Psoas muscle (tissue), 8 donors: ENCODE measurements around the gene ZNF700. TPM values are rescaled to one million over a fixed set of nuclear protein-coding genes. Genes with fewer than 3 reads are reported as not detected.
A peak's percentile ranks its signal among the peaks of the same experiment; 100 is the strongest.
"Not testable (repeated sequence)": the region's sequence is repeated elsewhere in the genome, so short reads cannot be mapped to it uniquely, and the experiment has no call there.

Source experiments
- ATAC-seq, 4 donors: fragments of 200-7000 bp; cut with Tn5 transposase; one replicate each; pipeline ENCODE4 v1.9.1; 2020; ENCODE audit warnings: moderate library complexity in 3 of 4, mild to moderate bottlenecking in 2 of 4
- DNase-seq, 2 donors: peaks; one replicate each; pipeline ENCODE4 v3.0.0-alpha.2; 2020
- H3K27ac ChIP-seq: fragments of 200-600 bp; one replicate; pipeline ENCODE4 v1.8.0; 2022
- H3K27me3 ChIP-seq, 3 donors: fragments of 200-600 bp in 1 of 3; one replicate each; pipeline versions ENCODE4 v1.6.1 to v1.8.0; 2013 to 2022; ENCODE audit warnings: low read length in 2 of 3, mild to moderate bottlenecking in 2 of 3, moderate library complexity in 1 of 3; ENCODE audit not compliant: insufficient read depth in 3 of 3
- H3K36me3 ChIP-seq, 2 donors: fragments of 200-600 bp in 1 of 2; one replicate each; pipeline versions ENCODE4 v1.6.1 to v1.8.0; 2013 to 2022; ENCODE audit warnings: low read depth in 1 of 2, mild to moderate bottlenecking in 1 of 2, moderate library complexity in 1 of 2; ENCODE audit not compliant: insufficient read depth in 1 of 2
- H3K4me1 ChIP-seq: fragments of 200-600 bp; one replicate; pipeline ENCODE4 v1.8.0; 2022
- H3K4me3 ChIP-seq: fragments of 200-600 bp; one replicate; pipeline ENCODE4 v1.8.0; 2022; ENCODE audit warnings: mild to moderate bottlenecking
- H3K9me3 ChIP-seq: fragments of 200-600 bp; one replicate; pipeline ENCODE4 v1.8.0; 2022
- WGBS, 3 donors: extraction: QIAGEN DNeasy Blood & Tissue Kit; methylation state at CpG; one replicate each; pipeline versions ENCODE4 v1.1.6 to v1.1.7; 2013; 5-methylcytosine and 5-hydroxymethylcytosine counted together
- intact Hi-C, 2 donors: fragments of 100-400 bp; cut with DNase I; formaldehyde crosslinking; loops; one replicate each; pipeline versions ENCODE4 v1.11.0 to v1.14.2; 2022
- polyA plus RNA-seq, 3 donors: library from polyadenylated mRNA; stranded (reverse); fragments of 200-250 nt; gene quantifications; one replicate each; pipeline ENCODE4 v1.2.3, GENCODE V29; 2013
- total RNA-seq, 4 donors: library from RNA; stranded (reverse); fragmentation: NEBNext Ultra II Directional in 2 of 4; extraction: Animal tissue kit (Norgen Biotek cat#: 25700) in 2 of 4; gene quantifications; one replicate each; pipeline versions ENCODE4 v1.2.1 to v1.2.4, GENCODE V29; 2021 to 2023
- TF ChIP-seq, protein P1 (sequence below): fragments of 200-600 bp; IDR thresholded peaks from one replicate; pipeline ENCODE4 v1.8.0; 2022; ENCODE audit warnings: antibody characterized with exemption
- donor health status: healthy with polysubstance abuse.
- donor health status: DM: no; HTN: no; CAD: no; lungs with moderate emphysema.
- donor health status: Bipolar disorder and iron deficiency.
- donor health status: healthy.
- donor health status: DM: yes; HTN: yes; CAD: no.
- donor health status: DM: no; HTN: no; CAD: no.
- donor health status: DM: no; HTN: no; CAD: no.
- donor health status: DM: yes; HTN: yes; CAD: no.

ZNF700 gene
- total and polyA plus RNA-seq, 7 donors: 1.7 to 3.3 (median 3.0) TPM

DNA sequence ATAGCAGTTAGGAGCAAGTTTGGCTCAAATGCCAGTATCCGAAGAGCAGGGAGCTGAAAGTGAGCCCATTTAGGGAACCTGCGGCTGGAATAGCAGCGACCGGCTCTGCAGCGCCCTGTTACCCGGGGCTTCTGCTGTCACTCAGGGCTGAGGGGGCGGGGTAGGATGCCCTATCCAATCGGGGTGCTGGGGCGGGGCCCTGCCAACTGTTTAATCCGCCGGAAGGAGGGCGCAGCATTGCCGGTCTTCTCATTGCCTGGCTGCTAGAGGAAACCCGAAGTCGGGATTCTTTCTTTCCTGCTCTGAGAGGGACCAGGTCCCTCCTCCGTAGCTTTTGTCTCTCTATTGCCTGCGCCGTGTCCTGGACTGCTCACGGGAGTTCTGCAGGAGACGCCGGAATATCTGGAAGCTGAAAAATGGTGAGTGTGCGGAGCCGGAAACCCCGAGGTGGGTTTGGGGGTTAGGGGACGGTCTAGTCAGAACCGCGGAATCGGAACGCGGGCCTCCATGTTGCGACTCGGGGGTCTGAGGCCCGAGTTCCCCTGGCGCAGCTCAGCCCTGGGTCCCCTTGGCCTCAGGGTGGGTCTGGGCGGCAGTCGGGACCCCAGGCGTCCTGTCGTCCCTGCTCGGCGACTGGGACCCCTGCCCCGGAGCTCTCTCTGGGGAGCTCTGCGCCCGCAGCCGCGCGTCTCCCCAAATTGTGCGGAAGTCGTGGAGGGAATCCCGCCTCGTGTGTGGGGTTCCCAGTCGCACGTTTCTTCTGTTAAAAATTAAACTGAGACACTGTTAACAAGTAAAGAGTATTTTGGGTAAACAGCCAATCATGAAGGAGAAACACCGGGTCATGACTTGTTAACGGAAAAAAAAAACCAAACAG is 62.7 kb downstream of the ZNF700 start:
- Histone ChIP-seq H3K4me1 (no peaks in the 10 kb centered on the region), H3K9me3 (no peaks in the 10 kb centered on the region), H3K4me3 (peak overlapping the region; percentile 79), H3K27ac (peak overlapping the region; percentile 84), H3K27me3 (no peaks in the 10 kb centered on the region), H3K36me3 (peaks cover 0 to 6% of the 10 kb centered on the region in 2 donors)
- DNase-seq (peak; percentile 97), ATAC-seq (peak; percentile 98 to 99 (median 99))
- WGBS, 3 donors: 0 to 1% (median 1%) methylated on average over 53 to 54 of the region's 54 CpGs
- intact Hi-C loops: loop anchor here (2.0 to 5.0 kb wide), 5 partner anchors 23 to 191 kb away; partner anchors contain the start of genes ZNF491 (in 1 of the 2) and ZNF763 (in 1 of the 2)
- TF ChIP-seq, protein P1, sequence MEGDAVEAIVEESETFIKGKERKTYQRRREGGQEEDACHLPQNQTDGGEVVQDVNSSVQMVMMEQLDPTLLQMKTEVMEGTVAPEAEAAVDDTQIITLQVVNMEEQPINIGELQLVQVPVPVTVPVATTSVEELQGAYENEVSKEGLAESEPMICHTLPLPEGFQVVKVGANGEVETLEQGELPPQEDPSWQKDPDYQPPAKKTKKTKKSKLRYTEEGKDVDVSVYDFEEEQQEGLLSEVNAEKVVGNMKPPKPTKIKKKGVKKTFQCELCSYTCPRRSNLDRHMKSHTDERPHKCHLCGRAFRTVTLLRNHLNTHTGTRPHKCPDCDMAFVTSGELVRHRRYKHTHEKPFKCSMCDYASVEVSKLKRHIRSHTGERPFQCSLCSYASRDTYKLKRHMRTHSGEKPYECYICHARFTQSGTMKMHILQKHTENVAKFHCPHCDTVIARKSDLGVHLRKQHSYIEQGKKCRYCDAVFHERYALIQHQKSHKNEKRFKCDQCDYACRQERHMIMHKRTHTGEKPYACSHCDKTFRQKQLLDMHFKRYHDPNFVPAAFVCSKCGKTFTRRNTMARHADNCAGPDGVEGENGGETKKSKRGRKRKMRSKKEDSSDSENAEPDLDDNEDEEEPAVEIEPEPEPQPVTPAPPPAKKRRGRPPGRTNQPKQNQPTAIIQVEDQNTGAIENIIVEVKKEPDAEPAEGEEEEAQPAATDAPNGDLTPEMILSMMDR: no peak

DNA sequence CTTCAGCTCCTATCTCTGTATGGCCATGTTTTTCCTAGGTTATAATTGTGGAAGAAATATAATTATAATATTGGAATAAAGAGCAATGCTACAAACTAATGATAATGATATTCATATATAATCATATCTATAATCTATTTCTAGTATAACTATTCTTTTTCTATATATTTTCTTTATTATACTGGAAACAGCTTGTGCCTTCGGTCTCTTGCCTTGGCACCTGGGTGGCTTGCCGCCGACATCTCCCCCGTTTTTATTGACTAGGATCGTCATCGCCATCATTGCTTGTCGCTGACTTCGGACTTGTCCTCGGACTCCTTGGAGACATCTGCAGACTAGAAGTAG is 64.2 kb downstream of the ZNF700 start:
- no peak for ATAC-seq
- WGBS, 3 donors: 71 to 76% (median 71%) methylated on average over 9 of the region's 9 CpGs
- Histone ChIP-seq H3K4me1 (no peaks in the 10 kb centered on the region), H3K9me3 (no peaks in the 10 kb centered on the region), H3K4me3 (peak overlapping the region; percentile 79), H3K27ac (peak overlapping the region; percentile 84), H3K27me3 (no peaks in the 10 kb centered on the region), H3K36me3 (peaks cover 0 to 6% of the 10 kb centered on the region in 2 donors)
- TF ChIP-seq, protein P1: no peak
- intact Hi-C loops: loop anchor here (1.0 to 5.0 kb wide), 6 partner anchors 24 to 192 kb away; partner anchors contain the start of genes ZNF491 (in 1 of the 2) and ZNF763 (in 1 of the 2)
- no peak for DNase-seq

DNA sequence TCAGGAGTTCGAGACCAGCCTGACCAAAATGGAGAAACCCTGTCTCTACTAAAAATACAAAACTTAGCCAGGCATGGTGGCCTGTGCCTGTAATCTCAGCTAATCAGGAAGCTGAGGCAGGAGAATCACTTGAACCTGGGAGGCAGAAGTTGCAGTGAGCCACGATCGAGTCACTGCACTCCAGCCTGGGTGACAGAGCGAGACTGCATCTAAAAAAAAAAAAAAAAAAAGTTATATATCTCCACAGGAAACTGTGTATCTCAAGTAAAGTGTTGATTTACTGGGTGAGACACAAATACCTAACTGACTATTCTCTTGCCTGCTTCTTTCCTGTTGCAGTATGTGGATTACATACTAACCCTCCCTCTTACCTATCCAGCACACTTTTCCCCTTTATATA is 67.0 kb downstream of the ZNF700 start:
- DNase-seq: not testable (repeated sequence)
- intact Hi-C loops: loop anchor here in 1 of 2 donors (5.0 kb wide), 1 partner anchor 110 kb away; no protein-coding TSS in a partner anchor

DNA sequence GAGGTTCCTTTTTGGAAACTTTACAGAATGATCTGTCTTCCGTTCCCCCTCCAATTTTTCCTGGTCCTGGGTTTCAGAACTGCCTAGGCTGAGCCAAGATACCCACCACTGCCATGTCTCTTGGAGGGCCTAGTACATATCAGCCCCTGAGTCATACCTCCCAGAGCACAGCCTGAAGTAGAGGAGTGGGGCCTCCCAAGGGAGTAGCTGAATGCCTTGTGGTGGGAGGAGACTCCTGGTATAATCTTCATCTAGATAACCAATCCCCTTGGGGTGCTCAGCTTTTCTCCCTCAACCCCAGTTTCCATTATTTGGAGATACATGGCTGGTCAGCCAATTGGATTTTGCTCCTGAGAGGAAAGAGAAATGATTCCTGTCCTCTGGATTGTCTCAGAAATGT is 70.3 kb downstream of the ZNF700 start:
- 59 to 89% (median 72%) methylated on average over 1 of the region's 1 CpG for WGBS, 3 donors
- no peak for ATAC-seq
- intact Hi-C loops: no loop called here

More for the DNA sequence above, 67.0 kb downstream of the ZNF700 start:
- H3K4me1 ChIP-seq, H3K36me3 ChIP-seq, H3K27ac ChIP-seq, H3K27me3 ChIP-seq, ATAC-seq, H3K4me3 ChIP-seq, H3K9me3 ChIP-seq: not testable (repeated sequence)
- 88 to 91% (median 89%) methylated on average over 4 of the region's 4 CpGs for WGBS, 3 donors

More for the DNA sequence above, 70.3 kb downstream of the ZNF700 start:
- TF ChIP-seq, protein P1: no peak
- no peak for DNase-seq
- Histone ChIP-seq H3K9me3 (no peaks in the 10 kb centered on the region), H3K36me3 (no peaks in the 10 kb centered on the region), H3K4me3 (no peak overlapping the region), H3K27ac (no peak overlapping the region), H3K4me1 (no peaks in the 10 kb centered on the region), H3K27me3 (no peaks in the 10 kb centered on the region)

Other genes starting within 250 kb of the ZNF700 start
- 1 to 10 TPM; 1.5 to 4.3 (median 2.2) TPM for gene ZNF823, start 186.2 kb upstream of the ZNF700 start, total RNA-seq
- 1 to 10 TPM; 1.6 to 3.9 (median 2.5) TPM for gene ZNF823, start 186.2 kb upstream of the ZNF700 start, polyA plus RNA-seq
- 1 to 10 TPM; 1.8 to 4.7 (median 2.3) TPM for gene ZNF441, start 158.1 kb upstream of the ZNF700 start, total RNA-seq
- 1 to 10 TPM; 1.3 to 2.8 (median 1.5) TPM for gene ZNF441, start 158.1 kb upstream of the ZNF700 start, polyA plus RNA-seq
- gene ZNF491, start 126.6 kb upstream of the ZNF700 start, total RNA-seq: 1 to 10 TPM in 2 of 4 donors, under 1 TPM in 2; 0.66 to 1.9 (median 1.1) TPM
- gene ZNF491, start 126.6 kb upstream of the ZNF700 start, polyA plus RNA-seq: 1 to 10 TPM in 1 of 3 donors, under 1 TPM in 2; 0.44 to 1.2 (median 0.53) TPM
- gene ZNF440, start 110.8 kb upstream of the ZNF700 start, total RNA-seq: 1 to 10 TPM; 2.4 to 5.0 (median 4.0) TPM
- gene ZNF440, start 110.8 kb upstream of the ZNF700 start, polyA plus RNA-seq: 1 to 10 TPM; 1.1 to 5.0 (median 2.8) TPM
- gene ZNF439, start 76.4 kb upstream of the ZNF700 start, total RNA-seq: 1 to 10 TPM in 1 of 4 donors, under 1 TPM in 3; 0.30 to 2.4 (median 0.35) TPM
- gene ZNF439, start 76.4 kb upstream of the ZNF700 start, polyA plus RNA-seq: 1 to 10 TPM in 1 of 3 donors, under 1 TPM in 2; 0.17 to 1.2 (median 0.49) TPM
- 1 to 10 TPM in 3 of 4 donors, under 1 TPM in 1; 0.71 to 3.4 (median 2.0) TPM for gene ZNF69, start 37.3 kb upstream of the ZNF700 start, total RNA-seq
- 1 to 10 TPM in 2 of 3 donors, under 1 TPM in 1; 0.34 to 1.3 (median 1.2) TPM for gene ZNF69, start 37.3 kb upstream of the ZNF700 start, polyA plus RNA-seq
- gene ZNF763, start 39.9 kb downstream of the ZNF700 start, total RNA-seq: 1 to 10 TPM in 2 of 4 donors, under 1 TPM in 2; 0.22 to 1.6 (median 0.81) TPM
- 1 to 10 TPM in 1 of 3 donors, under 1 TPM in 2; 0.56 to 1.3 (median 0.82) TPM for gene ZNF763, start 39.9 kb downstream of the ZNF700 start, polyA plus RNA-seq
- gene ZNF433, start 110.6 kb downstream of the ZNF700 start, total RNA-seq: 1 to 10 TPM; 2.7 to 4.0 (median 3.1) TPM
- gene ZNF433, start 110.6 kb downstream of the ZNF700 start, polyA plus RNA-seq: 1 to 10 TPM; 1.4 to 4.2 (median 2.8) TPM
- gene ZNF878, start 127.9 kb downstream of the ZNF700 start, total RNA-seq: not detected
- gene ZNF878, start 127.9 kb downstream of the ZNF700 start, polyA plus RNA-seq: under 1 TPM in 2 of 3 donors, not detected in 1; 0.03 TPM
- gene ZNF844, start 139.6 kb downstream of the ZNF700 start, total RNA-seq: 10 to 100 TPM in 1 of 4 donors, 1 to 10 TPM in 3; 4.1 to 12.2 (median 4.6) TPM
- gene ZNF844, start 139.6 kb downstream of the ZNF700 start, polyA plus RNA-seq: 1 to 10 TPM; 1.3 to 2.6 (median 2.3) TPM
- gene ZNF20, start 215.2 kb downstream of the ZNF700 start, total RNA-seq: under 1 TPM in 3 of 4 donors, not detected in 1; 0.46 to 0.63 (median 0.52) TPM
- 1 to 10 TPM in 1 of 3 donors, under 1 TPM in 2; 0.23 to 2.4 (median 0.44) TPM for gene ZNF20, start 215.2 kb downstream of the ZNF700 start, polyA plus RNA-seq
- gene ZNF625, start 231.6 kb downstream of the ZNF700 start, total RNA-seq: 1 to 10 TPM in 2 of 4 donors, under 1 TPM in 2; 0.36 to 2.9 (median 1.1) TPM
- under 1 TPM in 2 of 3 donors, not detected in 1; 0.12 to 0.46 TPM for gene ZNF625, start 231.6 kb downstream of the ZNF700 start, polyA plus RNA-seq
- gene ZNF136, start 238.0 kb downstream of the ZNF700 start, total RNA-seq: 1 to 10 TPM; 2.1 to 3.7 (median 2.7) TPM
- 1 to 10 TPM; 1.0 to 2.1 (median 1.8) TPM for gene ZNF136, start 238.0 kb downstream of the ZNF700 start, polyA plus RNA-seq